ENCODE data around the gene MRNIP. TPM values are rescaled to one million over a fixed set of nuclear protein-coding genes. Genes with fewer than 3 reads are reported as not detected.

Gene MRNIP
- total and polyA plus RNA-seq, 2 of the 4 experiments (the other 2 are of a cell fraction), result 6.6 to 24.7 TPM

DNA sequence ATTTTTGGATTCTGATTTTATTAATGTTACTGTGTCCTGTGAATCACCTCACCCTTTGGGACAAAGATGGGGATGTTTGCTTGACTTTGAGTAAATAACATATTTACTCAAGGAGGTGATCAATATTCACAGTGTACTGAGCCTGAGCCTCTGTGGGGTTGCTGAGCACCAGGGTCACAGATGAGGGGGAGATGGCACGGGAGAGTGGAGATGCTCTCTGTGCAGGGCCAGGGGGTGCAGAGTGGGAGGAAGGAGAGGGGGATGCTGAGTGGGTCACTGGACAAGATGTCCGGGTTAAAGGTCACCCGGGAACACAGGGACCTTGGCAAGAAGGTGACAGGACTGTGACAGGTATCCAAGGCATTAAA lies 33.9 kb downstream of the MRNIP start:
- WGBS, 2 experiments (ENCODE audit: extremely low coverage in 2 of 2, insufficient read length in 1 of 2), result 80% methylated on average over 1 of the region's 3 CpGs; no CpG with 5 or more reads in 1 of the 2 experiments
- in situ Hi-C loops (cut with MboI; ENCODE audit: low sequenced_read_pairs), result no loop called here
- POLR2A ChIA-PET (ENCODE audit: unreplicated experiment), result no interaction called here

More for the DNA sequence above, 33.9 kb downstream of the MRNIP start:
- no peak overlapping the region for H3K14ac ChIP-seq (replicated peaks; ENCODE audit: low read depth, low read length)
- no peak overlapping the region for H2BK15ac ChIP-seq (ENCODE audit: low read depth, low read length)
- TF ChIP-seq SMC3 (IDR thresholded peaks at IDR 0.05; ENCODE audit: low read depth, low read length) (no peak), BHLHE40 (IDR thresholded peaks at IDR 0.05; ENCODE audit: low read depth, low read length) (no peak), RCOR1 (IDR thresholded peaks at IDR 0.05; ENCODE audit: insufficient replicate concordance, low read length) (no peak), RFX5 (IDR thresholded peaks at IDR 0.05; ENCODE audit: low read depth, low read length) (no peak), FOS (IDR thresholded peaks at IDR 0.05; ENCODE audit: low read depth, low read length) (no peak)
- TF ChIP-seq, protein P1, sequence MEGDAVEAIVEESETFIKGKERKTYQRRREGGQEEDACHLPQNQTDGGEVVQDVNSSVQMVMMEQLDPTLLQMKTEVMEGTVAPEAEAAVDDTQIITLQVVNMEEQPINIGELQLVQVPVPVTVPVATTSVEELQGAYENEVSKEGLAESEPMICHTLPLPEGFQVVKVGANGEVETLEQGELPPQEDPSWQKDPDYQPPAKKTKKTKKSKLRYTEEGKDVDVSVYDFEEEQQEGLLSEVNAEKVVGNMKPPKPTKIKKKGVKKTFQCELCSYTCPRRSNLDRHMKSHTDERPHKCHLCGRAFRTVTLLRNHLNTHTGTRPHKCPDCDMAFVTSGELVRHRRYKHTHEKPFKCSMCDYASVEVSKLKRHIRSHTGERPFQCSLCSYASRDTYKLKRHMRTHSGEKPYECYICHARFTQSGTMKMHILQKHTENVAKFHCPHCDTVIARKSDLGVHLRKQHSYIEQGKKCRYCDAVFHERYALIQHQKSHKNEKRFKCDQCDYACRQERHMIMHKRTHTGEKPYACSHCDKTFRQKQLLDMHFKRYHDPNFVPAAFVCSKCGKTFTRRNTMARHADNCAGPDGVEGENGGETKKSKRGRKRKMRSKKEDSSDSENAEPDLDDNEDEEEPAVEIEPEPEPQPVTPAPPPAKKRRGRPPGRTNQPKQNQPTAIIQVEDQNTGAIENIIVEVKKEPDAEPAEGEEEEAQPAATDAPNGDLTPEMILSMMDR (conservative IDR thresholded peaks at IDR 0.05; ENCODE audit: low read depth, low read length), result no peak
- H3K4ac ChIP-seq (ENCODE audit: low read depth, low read length), result no peak overlapping the region
- no peak overlapping the region for H2AK5ac ChIP-seq (ENCODE audit: low read depth, low read length)
- H3K27ac ChIP-seq (ENCODE audit: insufficient read depth, low read length), result no peak overlapping the region
- no peak overlapping the region for H4K5ac ChIP-seq (ENCODE audit: low read depth, low read length)
- no peak overlapping the region for H3K23ac ChIP-seq (ENCODE audit: low read depth, low read length)
- dilution Hi-C loops (cut with HindIII; ENCODE audit: low sequenced_read_pairs, unreplicated experiment) (no loop called here), intact Hi-C loops (cut with micrococcal nuclease) (loop anchor here (5.0 kb wide), 1 partner anchor 202 kb away; the partner anchor contains the start of gene HNRNPH1)
- H2BK20ac ChIP-seq (ENCODE audit: low read depth, low read length), result no peak overlapping the region
- H3K4me1 ChIP-seq (ENCODE audit: control insufficient read depth, insufficient read depth, low read length), result peaks cover 26% of the 10 kb centered on the region
- peaks cover 33% of the 10 kb centered on the region for H3K9me1 ChIP-seq (ENCODE audit: insufficient read depth, low read length)
- H3K4me3 ChIP-seq (ENCODE audit: insufficient read depth, low read depth, low read length), result no peak overlapping the region
- H2BK120ac ChIP-seq (ENCODE audit: low read depth, low read length), result no peak overlapping the region
- H3K56ac ChIP-seq (ENCODE audit: extremely low read depth, insufficient read depth, low read length), result no peak overlapping the region
- peaks cover 67% of the 10 kb centered on the region for H3K36me3 ChIP-seq (ENCODE audit: control insufficient read depth, insufficient read depth, low read length)
- no TSS peak for BruUV-seq (replicated peaks)
- CTCF ChIA-PET, result no interaction called here
- H3K79me1 ChIP-seq (ENCODE audit: low read depth in 1 of 2, low read length in 2 of 2), result peaks cover 27 to 79% of the 10 kb centered on the region in 2 experiments
- H4K20me1 ChIP-seq (ENCODE audit: insufficient read depth, low read length), result peaks cover 85% of the 10 kb centered on the region
- peak overlapping the region; percentile 18; the same call in 1 of the 2 replicates for H3K4me2 ChIP-seq (ENCODE audit: low read depth, low read length)
- ATAC-seq (ENCODE audit: low read depth), result no peak
- no peaks in the 10 kb centered on the region for H3K9me3 ChIP-seq (ENCODE audit: control insufficient read depth, insufficient read depth, low read length)
- no peak overlapping the region for H2AK9ac ChIP-seq (replicated peaks; ENCODE audit: low read depth, low read length, poor library complexity)
- H3K9ac ChIP-seq (ENCODE audit: low read depth, low read length), result no peak overlapping the region
- no peak overlapping the region for H2BK5ac ChIP-seq (ENCODE audit: low read depth, low read length, poor library complexity, severe bottlenecking)
- no peak overlapping the region for H2AFZ ChIP-seq (replicated peaks; ENCODE audit: low read length, poor library complexity)
- H4K91ac ChIP-seq (ENCODE audit: insufficient read depth, low read depth, low read length), result no peak overlapping the region
- H4K8ac ChIP-seq (ENCODE audit: low read depth in 2 of 2, low read length in 2 of 2), result no peak overlapping the region
- no peak overlapping the region for H3K18ac ChIP-seq (ENCODE audit: low read depth, low read length)
- H3K27me3 ChIP-seq (ENCODE audit: control insufficient read depth, insufficient read depth, low read length), result no peaks in the 10 kb centered on the region
- DNase-seq, result no peak

Measured in IMR-90 (cell line).